Measurements from ENCODE around the gene CENPN.

DNA sequence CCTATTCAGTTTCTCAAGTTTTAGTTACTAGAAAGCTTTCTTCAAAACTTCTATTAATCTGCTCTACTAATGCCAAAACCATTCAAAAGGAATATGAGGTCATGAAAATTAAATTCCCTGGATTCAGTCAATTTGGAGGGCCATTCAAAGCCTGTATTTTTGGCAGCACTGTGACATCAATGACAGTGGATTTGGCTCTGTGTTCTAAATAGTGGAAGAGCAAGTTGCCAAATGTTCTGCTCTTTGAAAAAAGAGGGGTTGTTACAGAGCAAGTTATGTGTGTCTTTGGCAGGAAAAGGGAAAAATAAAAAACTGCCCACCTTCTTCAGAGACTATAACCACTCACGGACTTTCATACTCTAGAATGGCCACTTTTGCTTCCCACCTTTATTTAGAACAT, 73.2 kb downstream of the CENPN start:
- TF ChIP-seq, protein P1, sequence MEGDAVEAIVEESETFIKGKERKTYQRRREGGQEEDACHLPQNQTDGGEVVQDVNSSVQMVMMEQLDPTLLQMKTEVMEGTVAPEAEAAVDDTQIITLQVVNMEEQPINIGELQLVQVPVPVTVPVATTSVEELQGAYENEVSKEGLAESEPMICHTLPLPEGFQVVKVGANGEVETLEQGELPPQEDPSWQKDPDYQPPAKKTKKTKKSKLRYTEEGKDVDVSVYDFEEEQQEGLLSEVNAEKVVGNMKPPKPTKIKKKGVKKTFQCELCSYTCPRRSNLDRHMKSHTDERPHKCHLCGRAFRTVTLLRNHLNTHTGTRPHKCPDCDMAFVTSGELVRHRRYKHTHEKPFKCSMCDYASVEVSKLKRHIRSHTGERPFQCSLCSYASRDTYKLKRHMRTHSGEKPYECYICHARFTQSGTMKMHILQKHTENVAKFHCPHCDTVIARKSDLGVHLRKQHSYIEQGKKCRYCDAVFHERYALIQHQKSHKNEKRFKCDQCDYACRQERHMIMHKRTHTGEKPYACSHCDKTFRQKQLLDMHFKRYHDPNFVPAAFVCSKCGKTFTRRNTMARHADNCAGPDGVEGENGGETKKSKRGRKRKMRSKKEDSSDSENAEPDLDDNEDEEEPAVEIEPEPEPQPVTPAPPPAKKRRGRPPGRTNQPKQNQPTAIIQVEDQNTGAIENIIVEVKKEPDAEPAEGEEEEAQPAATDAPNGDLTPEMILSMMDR (conservative IDR thresholded peaks at IDR 0.05 in 1 of 2, IDR thresholded peaks at IDR 0.05 in 1 of 2; ENCODE audit: extremely low read depth in 1 of 2, insufficient read depth in 1 of 2, low read depth in 1 of 2, low read length in 2 of 2), result no peak
- TF ChIP-seq EZH2 (IDR thresholded peaks at IDR 0.05; ENCODE audit: borderline replicate concordance, low read length), result no peak
